AG20443 (cell line): ENCODE data around the gene CLEC17A.
A peak's percentile ranks its signal among the peaks of the same experiment; 100 is the strongest.
"Not testable (repeated sequence)": the region's sequence is repeated elsewhere in the genome, so short reads cannot be mapped to it uniquely, and the experiment has no call there.

Source experiments
- DNase-seq: peaks from one replicate; pipeline ENCODE4 v3.0.0; 2012; ENCODE audit warnings: low spot score, mixed read lengths

CLEC17A gene, protein sequence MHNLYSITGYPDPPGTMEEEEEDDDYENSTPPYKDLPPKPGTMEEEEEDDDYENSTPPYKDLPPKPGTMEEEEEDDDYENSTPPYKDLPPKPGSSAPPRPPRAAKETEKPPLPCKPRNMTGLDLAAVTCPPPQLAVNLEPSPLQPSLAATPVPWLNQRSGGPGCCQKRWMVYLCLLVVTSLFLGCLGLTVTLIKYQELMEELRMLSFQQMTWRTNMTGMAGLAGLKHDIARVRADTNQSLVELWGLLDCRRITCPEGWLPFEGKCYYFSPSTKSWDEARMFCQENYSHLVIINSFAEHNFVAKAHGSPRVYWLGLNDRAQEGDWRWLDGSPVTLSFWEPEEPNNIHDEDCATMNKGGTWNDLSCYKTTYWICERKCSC

GRCh38 chr19:14582894-14583340, at the start of gene CLEC17A:
TSS of gene CLEC17A (plus strand) at chr19:14583084. CDS start at chr19:14583161, 77 bp downstream.
- DNase-seq, result no peak

GRCh38 chr19:14533450-14533849, 49.4 kb upstream of the CLEC17A start:
- no peak for DNase-seq

DNA sequence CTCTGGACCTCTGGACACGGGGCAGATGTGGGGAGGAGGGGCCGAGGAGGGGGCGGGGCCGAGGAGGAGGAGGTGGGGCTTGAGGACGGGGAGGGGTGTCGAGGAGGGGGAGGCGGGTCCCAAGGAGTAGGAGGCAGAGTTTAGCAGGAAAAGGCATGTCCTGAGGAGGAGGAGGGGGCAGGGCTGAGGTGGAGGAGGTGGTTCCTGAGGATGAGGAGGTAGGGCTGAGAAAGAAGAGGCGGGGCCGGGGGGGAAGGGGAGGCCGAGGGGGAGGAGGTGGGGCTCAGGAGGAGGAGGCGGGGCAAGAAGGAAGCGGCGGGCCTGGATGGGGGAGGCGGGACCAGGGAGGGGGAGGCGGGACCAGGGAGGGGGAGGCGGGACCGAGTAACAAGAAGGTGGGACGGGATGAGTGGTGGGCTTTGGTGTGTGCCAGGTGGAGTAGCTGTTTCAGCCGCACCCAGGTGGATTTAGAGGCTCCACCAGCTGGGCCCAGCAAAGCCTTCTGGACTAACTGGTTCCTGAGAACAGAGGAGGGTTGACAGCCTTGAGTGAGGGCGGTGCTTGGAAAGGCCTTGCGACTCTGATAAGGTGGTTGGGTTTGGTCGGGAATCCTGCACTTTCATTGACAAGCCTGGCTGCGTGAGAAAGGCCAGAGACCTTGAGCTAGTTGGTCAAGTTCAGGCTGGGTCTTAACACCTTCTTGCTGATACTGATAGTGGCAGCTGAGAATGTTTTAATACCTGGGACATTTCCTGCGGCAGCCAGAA, 45.8 kb upstream of the CLEC17A start:
- DNase-seq, result peak; percentile 55

DNA sequence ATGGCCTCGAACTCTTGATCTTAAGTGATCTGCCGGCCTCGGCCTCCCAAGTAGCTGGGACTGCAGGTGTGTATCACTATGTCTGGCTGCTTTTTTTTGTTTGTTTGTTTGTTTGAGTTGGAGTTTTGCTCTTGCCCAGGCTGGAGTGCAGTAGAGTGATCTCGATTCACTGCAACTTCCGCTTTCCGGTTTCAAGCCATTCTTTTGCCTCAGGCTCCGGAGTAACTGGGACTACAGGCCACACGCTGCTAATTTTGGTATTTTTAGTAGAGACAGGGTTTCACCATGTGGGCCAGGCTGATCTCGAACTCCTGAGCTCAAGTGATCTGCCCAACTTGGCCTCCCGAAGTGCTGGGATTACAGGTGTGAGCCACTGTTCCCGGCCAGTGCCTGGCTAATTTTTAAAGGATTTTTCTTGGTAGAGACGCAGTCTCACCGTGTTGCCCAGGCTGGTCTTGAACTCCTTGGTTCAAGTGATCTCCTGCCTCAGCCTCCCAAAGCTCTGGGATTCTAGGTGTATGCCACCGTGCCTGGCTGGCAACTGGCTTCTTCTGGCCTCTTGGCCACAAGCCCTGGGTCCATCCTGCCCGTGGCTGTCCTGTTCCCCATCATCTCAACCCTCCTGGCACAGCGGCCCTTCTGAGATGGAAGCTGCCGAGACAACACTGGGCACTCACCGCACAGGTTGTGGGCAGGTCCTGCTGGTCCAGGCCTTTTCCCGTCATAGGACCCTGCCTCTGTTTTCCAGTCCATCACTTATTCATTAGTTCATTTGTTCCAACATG, 42.0 kb upstream of the CLEC17A start:
- no peak for DNase-seq

DNA sequence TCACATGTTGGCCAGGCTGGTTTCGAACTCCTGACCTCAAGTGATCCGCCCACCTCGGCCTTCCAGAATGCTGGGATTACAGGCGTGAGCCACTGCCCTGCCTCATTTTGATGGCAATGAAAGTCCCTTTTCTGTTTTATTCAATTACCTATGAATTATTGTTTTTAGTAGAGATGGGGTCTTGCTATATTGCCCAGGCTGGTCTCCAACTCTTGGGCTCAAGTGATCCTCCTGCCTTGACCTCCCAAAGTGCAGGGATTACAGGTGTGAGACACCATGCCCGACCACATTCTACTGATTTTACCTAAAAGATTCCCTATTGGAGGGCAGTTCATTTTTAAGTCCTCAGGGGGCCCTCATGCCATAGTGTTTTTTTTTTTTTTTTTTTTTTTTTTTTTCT, 40.9 kb upstream of the CLEC17A start:
- DNase-seq, result not testable (repeated sequence)

- DNase-seq, result peak; percentile 56
Observed at GRCh38 chr19:14542711-14543328, 40.1 kb upstream of the CLEC17A start.

DNA sequence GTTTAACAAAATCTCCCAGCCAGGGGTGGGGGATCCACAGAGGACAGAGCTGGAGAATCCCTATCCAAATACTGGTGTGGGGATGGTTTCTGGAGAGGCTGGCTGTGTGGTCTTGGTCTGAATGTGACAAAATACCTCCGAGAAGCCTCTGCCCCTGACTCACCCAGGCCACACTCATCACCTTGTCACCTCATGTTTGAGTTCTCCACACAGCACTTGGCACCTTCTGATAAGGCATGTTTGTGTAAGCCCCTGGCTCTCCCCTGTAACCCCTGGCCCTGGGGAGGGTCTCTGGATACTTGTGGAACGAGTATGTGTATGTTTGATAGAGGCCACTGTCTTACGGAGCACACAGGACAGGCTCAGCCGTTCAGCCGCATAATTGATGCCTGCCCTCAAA, 38.8 kb upstream of the CLEC17A start:
- peak; percentile 12 for DNase-seq

DNA sequence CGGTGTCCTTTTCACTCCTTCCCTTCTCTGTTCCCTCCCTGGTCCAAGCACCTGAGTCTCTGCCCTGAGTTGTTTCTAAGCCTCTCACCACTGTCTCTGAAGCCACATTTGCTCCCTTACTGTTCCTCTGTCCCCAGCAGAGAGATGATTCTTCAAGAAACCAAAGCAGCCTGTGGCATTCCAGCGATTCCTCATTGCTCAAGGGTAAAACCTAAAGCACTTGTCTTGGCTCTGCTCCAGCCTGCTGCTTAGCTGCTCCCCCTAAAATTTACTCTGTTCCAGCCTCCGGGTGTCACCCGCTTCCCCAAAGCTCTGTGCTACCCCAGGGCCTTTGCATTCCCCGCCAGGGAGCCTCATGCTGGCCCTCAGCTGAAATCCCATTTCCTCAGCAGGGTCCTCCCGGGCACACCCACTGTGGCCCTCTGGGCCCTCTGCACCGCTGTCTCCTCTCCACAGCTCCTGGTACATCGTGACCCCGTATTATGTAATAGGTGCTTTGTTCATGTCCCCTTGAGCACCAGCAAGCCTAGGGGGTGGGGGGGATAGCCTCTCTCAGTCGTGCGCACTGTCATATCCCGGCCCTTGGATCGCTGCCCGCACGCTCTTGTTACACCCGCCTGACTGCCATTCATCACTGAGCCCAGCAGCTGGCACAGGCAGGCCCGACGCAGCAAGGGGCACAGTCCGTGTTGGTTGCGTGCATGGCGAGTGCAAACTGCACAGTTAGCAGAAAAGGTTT, 37.7 kb upstream of the CLEC17A start:
- DNase-seq, result no peak

- DNase-seq, result no peak
Observed at GRCh38 chr19:14545716-14546082, 37.2 kb upstream of the CLEC17A start.

DNA sequence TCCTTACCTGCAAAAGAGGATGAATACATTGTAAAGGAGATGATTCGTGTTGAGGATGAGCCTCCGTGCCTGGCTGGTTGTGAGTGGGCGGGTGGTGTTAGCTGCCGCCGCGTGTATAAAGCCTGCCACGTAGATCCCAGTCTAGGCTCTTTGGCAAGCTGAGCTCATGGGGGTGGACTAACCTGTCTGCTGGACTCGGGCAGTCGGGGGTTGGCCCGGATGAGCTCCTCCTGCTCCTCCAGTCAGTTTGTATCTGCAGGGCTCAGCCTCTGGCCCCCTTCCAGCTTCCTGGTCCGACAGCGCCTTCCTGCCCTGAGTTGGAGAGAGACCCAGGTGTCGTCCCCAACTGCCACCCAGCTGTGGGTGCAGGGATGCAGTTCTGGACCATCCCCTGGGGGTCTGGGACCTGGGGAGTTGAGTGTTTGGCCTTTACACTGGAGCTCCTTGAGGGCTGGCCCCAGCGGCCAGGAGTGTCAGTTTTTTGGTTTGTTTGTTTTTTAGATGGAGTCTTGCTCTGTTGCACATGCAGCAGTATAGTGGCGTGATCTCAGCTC, 32.6 kb upstream of the CLEC17A start:
- no peak for DNase-seq

DNA sequence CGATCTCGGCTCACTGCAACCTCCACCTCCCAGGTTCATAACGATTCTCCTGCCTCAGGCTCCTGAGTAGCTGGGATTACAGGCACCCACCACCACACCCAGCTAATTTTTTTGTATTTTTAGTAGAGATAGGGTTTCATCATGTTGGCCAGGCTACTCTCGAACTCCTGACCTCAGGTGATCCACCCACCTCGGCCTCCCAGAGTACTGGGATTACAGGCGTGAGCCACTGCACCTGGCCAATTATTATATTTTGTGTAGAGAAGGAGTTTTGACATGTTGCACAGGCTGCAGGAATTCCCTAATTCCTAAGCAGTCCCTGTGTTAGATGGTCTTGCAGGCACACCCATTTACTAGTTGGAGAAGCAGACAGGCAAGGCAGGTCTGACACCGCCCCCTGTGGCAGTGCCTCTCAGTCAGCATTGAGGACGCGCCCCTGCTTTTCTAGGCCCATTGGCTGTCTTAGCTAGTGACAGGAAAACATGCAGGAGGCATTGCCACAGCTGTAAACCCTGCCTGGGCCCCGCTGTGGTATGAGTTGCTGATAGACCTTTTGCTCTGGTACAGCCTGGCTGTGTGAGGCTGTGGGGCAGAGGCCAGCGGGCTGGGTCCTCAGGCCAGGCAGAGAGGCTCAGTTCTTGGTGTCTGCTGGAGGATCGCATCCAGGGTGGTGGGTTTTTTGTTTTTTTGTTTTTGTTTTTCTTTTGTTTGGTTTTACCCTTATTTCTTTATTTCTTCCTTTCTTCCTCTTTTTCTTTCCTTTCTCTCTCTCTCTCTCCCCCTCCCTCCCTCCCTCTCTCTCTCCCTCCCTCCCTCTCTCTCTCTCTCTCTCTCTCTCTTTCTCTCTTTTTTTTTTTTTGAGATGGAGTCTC, 31.5 kb upstream of the CLEC17A start:
- peak; percentile 43 for DNase-seq

- DNase-seq, result not testable (repeated sequence)
Observed at GRCh38 chr19:14552006-14552360, 30.9 kb upstream of the CLEC17A start.

GRCh38 chr19:14553042-14553938, 29.6 kb upstream of the CLEC17A start:
- DNase-seq, result peak; percentile 3

DNA sequence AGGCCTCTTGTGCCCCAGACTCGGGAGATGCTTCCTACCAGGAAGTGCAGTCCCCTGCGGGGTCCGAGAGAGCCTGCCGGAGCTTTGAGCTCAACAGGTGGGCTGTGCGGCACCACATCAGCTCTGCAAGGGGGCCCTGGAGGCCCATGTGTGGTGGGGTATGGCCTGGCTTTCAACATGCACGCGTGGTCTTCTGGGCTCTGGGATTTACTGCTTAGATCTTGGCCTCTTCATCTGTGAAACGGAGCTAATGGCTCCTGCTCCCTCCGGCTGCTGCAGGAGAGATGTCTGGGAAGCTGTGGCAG, 29.0 kb upstream of the CLEC17A start:
- DNase-seq, result peak; percentile 4

- no peak for DNase-seq
Observed at GRCh38 chr19:14554382-14554812, 28.5 kb upstream of the CLEC17A start.

DNA sequence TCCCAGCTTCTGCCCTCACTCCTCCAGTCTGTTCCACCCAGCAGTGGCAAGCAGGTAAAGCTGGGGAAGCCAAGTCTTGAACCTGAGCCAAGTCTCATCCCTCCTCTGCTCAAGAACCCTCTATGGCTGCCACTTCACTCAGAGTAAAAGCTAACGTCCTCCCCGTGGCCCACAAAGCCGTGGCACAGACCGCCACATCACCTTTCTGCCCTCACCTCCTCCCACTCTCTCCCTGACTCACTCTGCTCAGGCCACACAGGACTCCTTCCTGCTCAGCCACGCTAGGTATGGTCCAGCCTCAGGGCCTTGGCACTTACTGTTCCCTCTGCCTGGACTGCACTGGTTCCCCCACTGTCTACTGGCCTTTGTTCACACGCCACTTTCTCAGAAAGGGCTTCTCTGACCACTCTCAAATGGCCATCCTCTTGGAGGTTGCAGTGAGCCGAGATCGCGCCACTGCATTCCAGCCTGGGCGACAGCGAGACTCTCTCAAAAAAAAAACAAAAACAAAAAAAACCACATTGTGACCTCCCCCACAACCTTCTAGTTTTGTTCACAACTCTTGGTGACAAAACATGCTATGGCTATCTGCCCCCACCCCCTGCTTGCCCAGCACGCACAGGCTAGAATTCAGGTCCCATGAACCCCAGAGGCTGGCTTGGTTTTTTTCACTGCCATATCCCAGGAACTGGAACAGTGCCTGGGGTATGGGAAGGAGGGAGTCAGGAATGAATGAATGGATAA, 26.8 kb upstream of the CLEC17A start:
- peak; percentile 7 for DNase-seq

DNA sequence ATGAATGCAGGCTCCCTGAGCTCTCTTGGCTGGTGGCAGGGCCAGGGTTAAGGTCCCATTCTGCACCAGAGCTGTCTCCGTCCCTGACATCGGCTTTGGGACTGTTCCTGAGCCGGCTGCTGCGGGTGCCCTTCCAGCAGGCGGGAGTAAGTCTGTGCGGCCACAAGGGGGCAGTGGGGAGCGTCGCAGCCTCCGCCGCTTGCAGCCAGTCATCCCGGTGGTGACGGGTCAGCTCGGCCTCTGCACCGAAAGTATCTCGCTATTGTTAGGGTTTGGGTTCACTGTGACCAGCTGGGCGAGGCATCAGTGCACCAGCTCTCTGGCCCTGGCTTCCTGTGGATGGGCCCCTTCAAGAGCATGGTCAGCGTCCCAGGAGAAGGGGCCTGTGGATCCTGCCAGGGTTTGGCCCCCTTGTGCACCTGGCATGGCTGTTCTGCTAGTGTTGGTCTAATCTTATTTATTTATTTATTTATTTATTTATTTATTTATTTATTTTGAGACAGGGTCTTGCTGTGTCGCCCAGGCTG, 26.2 kb upstream of the CLEC17A start:
- DNase-seq, result peak; percentile 96

GRCh38 chr19:14558370-14559066, 24.4 kb upstream of the CLEC17A start:
- DNase-seq, result no peak
